Activated T-helper 17 cell treated with anti-CD3 and anti-CD28 coated beads, Interleukin-2, amount 50 U/mL, for 72 hours (primary cell): ENCODE results near the gene PEX11A. TPM values are rescaled to one million over a fixed set of nuclear protein-coding genes. Genes with fewer than 3 reads are reported as not detected.
A peak's percentile ranks its signal among the peaks of the same experiment; 100 is the strongest.

Experiments used
- ATAC-seq: fragments of 150-1000 bp; cut with Tn5 transposase; replicated peaks from 2 replicates; pipeline ENCODE4 v1.10.0; 2021; ENCODE audit warnings: mild to moderate bottlenecking, moderate library complexity
- H3K27ac Mint-ChIP-seq: one replicate; pipeline ENCODE4 v1.8.0; 2022; ENCODE audit warnings: mixed read lengths
- H3K27me3 Mint-ChIP-seq: one replicate; pipeline ENCODE4 v1.8.0; 2022; ENCODE audit warnings: mixed read lengths
- H3K36me3 Mint-ChIP-seq: one replicate; pipeline ENCODE4 v1.8.0; 2022; ENCODE audit warnings: low read depth, mild to moderate bottlenecking, mixed read lengths
- H3K4me1 Mint-ChIP-seq: one replicate; pipeline ENCODE4 v1.8.0; 2022; ENCODE audit warnings: mixed read lengths
- H3K4me3 Mint-ChIP-seq: one replicate; pipeline ENCODE4 v1.8.0; 2022; ENCODE audit warnings: mild to moderate bottlenecking, mixed read lengths
- H3K9me3 Mint-ChIP-seq: one replicate; pipeline ENCODE4 v1.8.0; 2022; ENCODE audit warnings: mixed read lengths
- total RNA-seq, 2 donors: library from RNA; stranded (reverse); gene quantifications; one replicate each; pipeline ENCODE4 v1.2.3, GENCODE V29; 2022

PEX11A gene
- total RNA-seq, 2 donors from 2014 or later, result 2.1 to 5.3 TPM

GRCh38 chr15:89654847-89655805, 35.4 kb downstream of the PEX11A start, which contains the start of gene KIF7:
KIF7 (minus strand) TSS chr15:89655467; CDS start chr15:89652930, 2,537 bp downstream.
- H3K27me3 Mint-ChIP-seq, result peaks cover 37% of the 10 kb centered on the region
- peaks cover 5% of the 10 kb centered on the region for H3K36me3 Mint-ChIP-seq
- H3K9me3 Mint-ChIP-seq, result no peaks in the 10 kb centered on the region
- H3K27ac Mint-ChIP-seq, result no peak within 1 kb of the TSS
- peak within 1 kb of the TSS; percentile 75 for H3K4me3 Mint-ChIP-seq
- peak; percentile 50 for ATAC-seq
- peaks cover 8% of the 10 kb centered on the region for H3K4me1 Mint-ChIP-seq

- no peaks in the 10 kb centered on the region for H3K9me3 Mint-ChIP-seq
- H3K4me3 Mint-ChIP-seq, result peak overlapping the region; percentile 60
- peaks cover 36% of the 10 kb centered on the region for H3K27me3 Mint-ChIP-seq
- H3K27ac Mint-ChIP-seq, result no peak overlapping the region
- ATAC-seq, result no peak
- peaks cover 5% of the 10 kb centered on the region for H3K36me3 Mint-ChIP-seq
- H3K4me1 Mint-ChIP-seq, result peaks cover 8% of the 10 kb centered on the region
Measured at GRCh38 chr15:89654301-89654761, 36.2 kb downstream of the PEX11A start.

- peaks cover 8% of the 10 kb centered on the region for H3K4me1 Mint-ChIP-seq
Measured at GRCh38 chr15:89653578-89653977, 37.0 kb downstream of the PEX11A start.

GRCh38 chr15:89652666-89653065, 37.9 kb downstream of the PEX11A start:
- H3K27ac Mint-ChIP-seq, result no peak overlapping the region
- peaks cover 8% of the 10 kb centered on the region for H3K4me1 Mint-ChIP-seq
- no peak for ATAC-seq
- peaks cover 30% of the 10 kb centered on the region for H3K27me3 Mint-ChIP-seq
- H3K9me3 Mint-ChIP-seq, result no peaks in the 10 kb centered on the region
- peaks cover 5% of the 10 kb centered on the region for H3K36me3 Mint-ChIP-seq
- H3K4me3 Mint-ChIP-seq, result no peak overlapping the region

More at GRCh38 chr15:89653578-89653977, 37.0 kb downstream of the PEX11A start:
- H3K27me3 Mint-ChIP-seq, result peaks cover 33% of the 10 kb centered on the region
- no peak overlapping the region for H3K27ac Mint-ChIP-seq
- H3K36me3 Mint-ChIP-seq, result peaks cover 5% of the 10 kb centered on the region
- no peak overlapping the region for H3K4me3 Mint-ChIP-seq
- no peaks in the 10 kb centered on the region for H3K9me3 Mint-ChIP-seq
- no peak for ATAC-seq

GRCh38 chr15:89652131-89652530, 38.4 kb downstream of the PEX11A start:
- Mint-ChIP-seq H3K4me1 (peaks cover 8% of the 10 kb centered on the region), H3K36me3 (peaks cover 5% of the 10 kb centered on the region), H3K9me3 (no peaks in the 10 kb centered on the region), H3K27ac (no peak overlapping the region), H3K27me3 (peaks cover 27% of the 10 kb centered on the region), H3K4me3 (no peak overlapping the region)
- no peak for ATAC-seq

- peaks cover 17% of the 10 kb centered on the region for H3K27me3 Mint-ChIP-seq
- H3K27ac Mint-ChIP-seq, result no peak overlapping the region
- H3K4me3 Mint-ChIP-seq, result no peak overlapping the region
- H3K36me3 Mint-ChIP-seq, result peaks cover 5% of the 10 kb centered on the region
- H3K4me1 Mint-ChIP-seq, result no peaks in the 10 kb centered on the region
- no peaks in the 10 kb centered on the region for H3K9me3 Mint-ChIP-seq
- ATAC-seq, result no peak
Measured at GRCh38 chr15:89649716-89650115, 40.8 kb downstream of the PEX11A start.

GRCh38 chr15:89649013-89649625, 41.4 kb downstream of the PEX11A start:
- no peak for ATAC-seq
- no peaks in the 10 kb centered on the region for H3K36me3 Mint-ChIP-seq

GRCh38 chr15:89648106-89649012, 42.2 kb downstream of the PEX11A start:
- no peaks in the 10 kb centered on the region for H3K36me3 Mint-ChIP-seq
- H3K4me3 Mint-ChIP-seq, result no peak overlapping the region
- H3K9me3 Mint-ChIP-seq, result no peaks in the 10 kb centered on the region
- no peak for ATAC-seq
- no peaks in the 10 kb centered on the region for H3K4me1 Mint-ChIP-seq
- H3K27ac Mint-ChIP-seq, result no peak overlapping the region
- H3K27me3 Mint-ChIP-seq, result peaks cover 9% of the 10 kb centered on the region

More at GRCh38 chr15:89649013-89649625, 41.4 kb downstream of the PEX11A start:
- Mint-ChIP-seq H3K27ac (no peak overlapping the region), H3K4me3 (no peak overlapping the region), H3K9me3 (no peaks in the 10 kb centered on the region), H3K27me3 (peaks cover 11% of the 10 kb centered on the region), H3K4me1 (no peaks in the 10 kb centered on the region)

- no peak overlapping the region for H3K27ac Mint-ChIP-seq
- no peak overlapping the region for H3K4me3 Mint-ChIP-seq
- no peaks in the 10 kb centered on the region for H3K4me1 Mint-ChIP-seq
- no peaks in the 10 kb centered on the region for H3K9me3 Mint-ChIP-seq
- ATAC-seq, result peak; percentile 71
- no peaks in the 10 kb centered on the region for H3K36me3 Mint-ChIP-seq
- H3K27me3 Mint-ChIP-seq, result peaks cover 3% of the 10 kb centered on the region
Measured at GRCh38 chr15:89647191-89647851, 43.2 kb downstream of the PEX11A start.

- Mint-ChIP-seq H3K4me3 (no peak overlapping the region), H3K9me3 (no peaks in the 10 kb centered on the region), H3K27ac (no peak overlapping the region), H3K27me3 (no peaks in the 10 kb centered on the region), H3K4me1 (no peaks in the 10 kb centered on the region), H3K36me3 (no peaks in the 10 kb centered on the region)
- ATAC-seq, result no peak
Measured at GRCh38 chr15:89646416-89647141, 44.0 kb downstream of the PEX11A start.

GRCh38 chr15:89645680-89646079, 44.9 kb downstream of the PEX11A start:
- H3K9me3 Mint-ChIP-seq, result no peaks in the 10 kb centered on the region
- no peak overlapping the region for H3K4me3 Mint-ChIP-seq
- no peaks in the 10 kb centered on the region for H3K36me3 Mint-ChIP-seq
- H3K27me3 Mint-ChIP-seq, result no peaks in the 10 kb centered on the region
- no peak overlapping the region for H3K27ac Mint-ChIP-seq
- no peak for ATAC-seq
- H3K4me1 Mint-ChIP-seq, result no peaks in the 10 kb centered on the region

GRCh38 chr15:89642106-89642505, 48.4 kb downstream of the PEX11A start:
- no peak overlapping the region for H3K4me3 Mint-ChIP-seq
- H3K9me3 Mint-ChIP-seq, result no peaks in the 10 kb centered on the region
- H3K27ac Mint-ChIP-seq, result no peak overlapping the region
- H3K27me3 Mint-ChIP-seq, result no peaks in the 10 kb centered on the region
- no peak for ATAC-seq
- H3K4me1 Mint-ChIP-seq, result no peaks in the 10 kb centered on the region
- no peaks in the 10 kb centered on the region for H3K36me3 Mint-ChIP-seq

GRCh38 chr15:89641053-89641452, 49.5 kb downstream of the PEX11A start:
- Mint-ChIP-seq H3K9me3 (no peaks in the 10 kb centered on the region), H3K4me3 (no peak overlapping the region), H3K27ac (no peak overlapping the region), H3K36me3 (no peaks in the 10 kb centered on the region), H3K27me3 (no peaks in the 10 kb centered on the region), H3K4me1 (no peaks in the 10 kb centered on the region)
- ATAC-seq, result no peak
